GM18498 (cell line): ENCODE results near the gene ARMC9.
"Not testable (repeated sequence)": the region's sequence is repeated elsewhere in the genome, so short reads cannot be mapped to it uniquely, and the experiment has no call there.

ENCODE experiments used
- ATAC-seq: cut with Tn5 transposase; IDR thresholded peaks from one replicate; pipeline ENCODE4 v1.9.1; 2021; ENCODE audit warnings: mild to moderate bottlenecking, moderate library complexity; ENCODE audit not compliant: unreplicated experiment

ARMC9 gene

GRCh38 chr2:231198291-231199173 is at the start of gene ARMC9:
Gene ARMC9 (plus strand): TSS chr2:231198631. CDS start chr2:231206239, 7,608 bp downstream.
- peak; percentile 99 for ATAC-seq

GRCh38 chr2:231152800-231153557 is 45.5 kb upstream of the ARMC9 start:
- no peak for ATAC-seq

- no peak for ATAC-seq
Observed at GRCh38 chr2:231159306-231159705, 39.1 kb upstream of the ARMC9 start.

DNA sequence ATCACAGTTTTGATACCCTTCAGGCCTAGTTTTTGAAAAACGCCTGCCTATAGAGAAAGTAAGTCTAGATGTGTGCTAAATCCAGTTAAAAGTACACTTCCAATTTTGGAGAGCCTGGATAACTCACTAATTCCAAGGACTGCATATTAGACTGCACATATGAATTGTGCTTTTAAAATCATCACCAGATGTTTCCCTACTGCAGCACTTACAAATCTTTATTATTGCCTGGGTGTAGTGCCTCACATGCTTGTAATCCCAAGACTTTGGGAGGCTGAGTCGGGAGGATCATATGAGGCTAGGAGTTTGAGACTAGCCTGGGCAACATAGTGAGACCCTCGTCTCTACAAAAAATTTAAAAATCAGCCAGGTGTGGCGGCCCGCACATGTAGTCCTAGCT is 37.7 kb upstream of the ARMC9 start:
- no peak for ATAC-seq

DNA sequence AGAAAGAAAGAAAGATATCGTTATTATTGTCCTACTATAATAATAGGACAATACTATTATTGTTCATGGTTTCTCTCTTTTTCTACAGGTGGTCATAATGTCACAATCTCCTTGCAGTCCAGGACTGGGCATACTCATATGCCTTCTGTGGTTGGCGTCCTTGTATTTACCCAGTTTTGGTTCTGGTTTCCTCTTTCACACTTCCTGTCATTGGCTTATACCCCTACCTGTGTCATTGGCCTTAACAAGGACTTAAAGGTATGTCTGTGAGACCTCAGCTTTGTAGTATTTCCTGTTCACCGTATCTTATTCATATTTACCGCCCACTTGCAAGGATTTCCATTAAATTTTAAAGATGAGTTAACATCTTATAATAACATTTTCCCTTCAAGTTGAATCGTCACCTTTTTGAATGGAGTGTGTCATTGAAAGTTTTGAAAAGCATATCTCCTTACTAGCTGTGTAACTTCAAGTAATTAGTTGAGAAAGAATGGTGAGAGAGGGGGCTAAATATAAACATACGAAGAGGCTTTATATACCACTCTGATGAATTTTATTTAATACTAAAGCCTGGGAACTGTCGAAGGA is 37.1 kb upstream of the ARMC9 start:
- ATAC-seq: no peak

- ATAC-seq: no peak
Observed at GRCh38 chr2:231161877-231162329, 36.5 kb upstream of the ARMC9 start.

DNA sequence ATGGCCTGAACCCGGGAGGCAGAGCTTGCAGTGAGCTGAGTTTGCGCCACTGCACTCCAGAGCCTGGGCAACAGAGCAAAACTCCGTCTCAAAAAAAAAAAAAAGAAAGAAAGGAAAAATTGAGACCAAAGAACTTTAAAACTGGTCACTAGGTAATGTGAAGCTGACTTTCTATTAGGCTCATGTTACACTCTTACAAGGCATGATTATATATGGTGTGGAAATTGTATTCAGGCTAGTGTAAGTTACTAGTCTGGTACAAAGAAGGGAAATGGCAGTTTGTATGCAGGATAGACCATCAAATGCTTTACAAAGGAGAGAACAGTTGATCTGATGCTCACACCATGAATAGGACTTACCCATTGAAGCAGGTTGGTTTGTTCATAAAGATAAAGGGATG is 35.4 kb upstream of the ARMC9 start:
- ATAC-seq: no peak

DNA sequence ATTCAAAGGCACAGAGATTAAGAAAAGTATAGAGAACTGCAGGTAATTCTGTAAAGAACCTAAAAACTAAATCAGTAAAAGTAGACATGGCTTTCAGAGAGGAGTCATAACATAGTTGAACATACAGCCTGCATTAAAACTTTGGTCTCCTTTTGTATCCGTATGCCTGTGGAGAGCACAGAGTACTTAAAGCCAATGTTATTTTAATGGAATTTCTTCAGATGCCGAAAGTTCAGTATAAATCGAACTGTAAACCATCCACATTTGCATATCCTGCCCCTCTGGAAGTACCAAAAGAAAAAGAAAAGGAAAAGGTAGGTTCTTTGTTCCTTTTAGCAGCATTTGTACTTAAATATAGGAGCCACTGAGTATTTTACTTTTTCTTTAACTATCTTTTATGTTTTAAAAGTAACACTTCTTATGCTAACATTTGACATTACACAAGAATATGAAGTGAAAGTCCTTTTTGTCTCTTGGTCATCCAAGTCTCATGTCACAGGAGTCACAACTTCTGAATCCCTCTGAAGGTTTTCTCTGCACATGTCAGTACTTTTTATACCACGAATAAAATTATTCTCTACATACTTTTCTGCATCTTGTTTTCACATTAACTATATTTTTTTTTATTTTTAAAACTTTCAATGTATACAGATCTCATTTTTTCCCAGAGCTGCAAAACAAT is 34.9 kb upstream of the ARMC9 start:
- no peak for ATAC-seq

- no peak for ATAC-seq
Observed at GRCh38 chr2:231167745-231168459, 30.5 kb upstream of the ARMC9 start.

DNA sequence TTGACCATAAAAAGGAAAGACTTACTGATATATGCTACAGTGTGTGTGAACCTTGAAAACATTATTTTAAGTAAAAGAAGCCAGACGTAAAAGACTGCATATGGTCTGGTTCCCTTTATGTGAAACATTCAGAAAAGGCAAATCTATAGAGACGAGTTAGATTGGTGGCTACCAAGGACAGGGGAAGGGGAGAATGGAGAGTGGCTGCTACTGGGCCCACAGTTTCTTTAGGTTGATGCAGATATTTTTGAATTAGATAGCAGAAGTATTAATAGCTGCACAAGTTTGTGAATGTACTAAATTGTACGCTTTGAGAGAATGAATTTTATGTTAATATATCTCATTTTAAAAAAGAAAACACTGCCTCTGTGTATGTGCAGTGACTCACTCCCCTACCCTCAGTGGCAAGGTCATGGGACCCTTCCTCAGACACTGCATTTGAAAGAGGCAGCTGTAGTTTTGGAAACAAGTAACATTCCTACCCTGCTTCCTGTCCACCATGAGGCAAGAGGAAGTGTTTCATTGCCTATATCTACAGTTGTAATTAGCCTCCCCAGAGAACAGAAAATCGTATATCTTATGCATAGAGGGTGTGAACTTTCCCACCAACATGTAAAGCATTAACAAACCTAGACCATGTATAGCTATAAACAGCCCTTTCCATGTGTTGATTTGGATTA is 29.8 kb upstream of the ARMC9 start:
- ATAC-seq: no peak

- no peak for ATAC-seq
Observed at GRCh38 chr2:231169488-231169887, 28.9 kb upstream of the ARMC9 start.

- no peak for ATAC-seq
Observed at GRCh38 chr2:231170055-231170454, 28.4 kb upstream of the ARMC9 start.

DNA sequence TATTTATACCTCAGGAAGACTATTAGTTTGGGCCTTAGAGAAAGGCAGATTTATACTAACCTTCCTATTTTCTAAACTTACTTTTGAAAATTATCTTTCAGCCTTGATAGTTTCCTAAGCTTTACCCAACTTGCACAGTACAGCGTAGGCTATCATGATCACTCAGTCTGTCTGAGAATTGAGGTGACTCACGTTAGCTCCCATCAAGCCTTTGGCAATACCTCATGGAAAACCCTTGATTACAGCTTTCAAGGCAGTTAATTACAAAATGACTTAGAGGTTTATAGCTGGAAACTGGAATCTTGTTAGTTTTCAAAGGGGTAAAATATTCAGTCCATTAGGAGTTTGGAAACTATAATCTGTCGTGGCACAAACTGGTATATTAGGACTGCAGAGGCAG is 26.4 kb upstream of the ARMC9 start:
- no peak for ATAC-seq

GRCh38 chr2:231174211-231174651 is 24.2 kb upstream of the ARMC9 start:
- ATAC-seq: no peak

DNA sequence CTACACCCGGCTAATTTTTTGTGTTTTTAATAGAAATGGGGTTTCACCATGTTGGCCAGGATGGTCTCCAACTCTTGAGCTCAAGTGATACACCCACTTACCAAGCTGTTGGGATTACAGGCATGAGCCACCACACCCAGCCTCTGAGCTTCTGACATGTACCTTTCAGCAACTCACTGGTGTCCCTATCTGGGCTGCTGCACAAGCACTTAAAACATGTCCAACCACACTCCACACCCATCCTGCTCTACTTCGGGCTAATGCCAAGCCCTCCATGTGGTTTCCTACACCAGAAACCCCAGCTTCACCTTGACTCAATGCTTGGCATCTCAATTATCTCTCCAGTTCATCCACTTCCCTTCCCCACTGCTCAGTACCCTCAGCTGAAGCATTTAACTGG is 22.4 kb upstream of the ARMC9 start:
- no peak for ATAC-seq

- ATAC-seq: no peak
Observed at GRCh38 chr2:231177156-231178025, 21.0 kb upstream of the ARMC9 start.

DNA sequence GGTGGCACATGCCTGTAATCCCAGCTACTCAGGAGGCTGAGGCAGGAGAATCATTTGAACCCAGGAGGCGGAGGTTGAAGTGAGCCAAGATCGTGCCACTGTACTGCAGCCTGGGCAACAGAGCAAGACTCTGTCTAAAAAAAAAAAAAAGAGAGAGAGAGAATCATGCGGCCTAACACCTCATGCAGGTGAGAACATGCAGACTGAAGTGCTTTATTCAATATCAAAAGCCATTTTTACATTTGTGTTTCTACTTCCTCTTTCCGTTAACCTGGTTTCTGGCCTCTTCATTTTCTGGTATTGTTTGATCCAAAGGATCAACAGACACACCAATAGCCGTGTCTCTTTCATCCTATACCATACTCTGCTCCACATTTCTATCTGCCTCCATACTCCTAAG is 19.6 kb upstream of the ARMC9 start:
- ATAC-seq: not testable (repeated sequence)

DNA sequence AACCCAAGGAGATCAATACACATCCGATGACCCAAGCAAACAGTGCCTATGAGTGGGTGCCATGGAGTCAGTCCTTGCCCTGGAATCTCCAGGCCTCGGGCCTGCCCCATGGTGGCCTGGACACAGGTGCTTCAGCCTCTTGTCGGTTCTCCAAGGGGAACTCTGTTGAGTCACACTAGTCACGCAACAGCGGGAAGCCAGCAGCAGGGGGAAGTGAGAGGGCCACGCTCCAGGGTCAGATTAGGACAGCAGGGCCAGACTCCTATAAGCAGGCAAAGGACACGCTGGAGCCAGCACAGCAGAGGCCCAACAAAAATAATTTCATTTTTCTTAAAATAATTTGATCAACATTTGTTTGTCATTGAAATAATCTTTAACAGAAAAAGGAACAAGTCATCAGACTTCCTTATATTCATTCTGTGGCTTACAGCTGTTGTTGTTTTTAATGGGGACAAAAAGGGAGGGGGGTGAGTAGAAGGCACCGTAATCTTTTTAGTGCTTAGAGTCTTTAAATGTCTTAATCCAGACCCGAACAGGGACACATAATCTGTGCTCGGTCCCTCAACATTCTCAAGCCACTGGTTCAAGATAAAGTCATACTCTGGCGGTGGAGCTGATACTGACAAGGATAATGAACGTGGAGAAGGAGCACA is 16.4 kb upstream of the ARMC9 start:
- ATAC-seq: peak; percentile 52
